ENCODE data around the gene SLC30A4. TPM values are rescaled to one million over a fixed set of nuclear protein-coding genes. Genes with fewer than 3 reads are reported as not detected.

Gene SLC30A4
- total and polyA plus RNA-seq, 9 donors, result 2.5 to 10.9 (median 7.5) TPM

GRCh38 chr15:45489690-45490238 lies 32.8 kb downstream of the SLC30A4 start:
- DNase-seq, result no peak
- no peaks in the 10 kb centered on the region for H3K27me3 ChIP-seq
- intact Hi-C loops (cut with DNase I), result no loop called here
- H3K4me1 ChIP-seq (ENCODE audit: insufficient read depth), result no peaks in the 10 kb centered on the region
- H3K36me3 ChIP-seq, result no peaks in the 10 kb centered on the region
- no peak overlapping the region for H3K4me3 ChIP-seq
- TF ChIP-seq EP300 (IDR thresholded peaks at IDR 0.05) (no peak), CTCF (IDR thresholded peaks at IDR 0.05) (no peak), POLR2A (IDR thresholded peaks at IDR 0.05) (no peak)
- WGBS, 3 donors, result 82 to 92% (median 90%) methylated on average over 1 of the region's 1 CpG
- H3K9me3 ChIP-seq, result no peaks in the 10 kb centered on the region
- H3K27ac ChIP-seq, result no peak overlapping the region

- intact Hi-C loops (cut with DNase I), result no loop called here
- H3K4me3 ChIP-seq, result no peak overlapping the region
- no peak for TF ChIP-seq EP300 (IDR thresholded peaks at IDR 0.05)
- no peak for TF ChIP-seq CTCF (IDR thresholded peaks at IDR 0.05)
- TF ChIP-seq POLR2A (IDR thresholded peaks at IDR 0.05), result no peak
- WGBS, 3 donors, result 91 to 95% (median 91%) methylated on average over 1 of the region's 1 CpG
- no peaks in the 10 kb centered on the region for H3K4me1 ChIP-seq (ENCODE audit: insufficient read depth)
- DNase-seq, result no peak
- H3K9me3 ChIP-seq, result no peaks in the 10 kb centered on the region
- no peak overlapping the region for H3K27ac ChIP-seq
- no peaks in the 10 kb centered on the region for H3K36me3 ChIP-seq
- H3K27me3 ChIP-seq, result no peaks in the 10 kb centered on the region
Observed at GRCh38 chr15:45486317-45486716, 36.2 kb downstream of the SLC30A4 start.

GRCh38 chr15:45481135-45481534 lies 41.4 kb downstream of the SLC30A4 start:
- TF ChIP-seq EP300 (IDR thresholded peaks at IDR 0.05) (no peak), CTCF (IDR thresholded peaks at IDR 0.05) (no peak), POLR2A (IDR thresholded peaks at IDR 0.05) (no peak)
- intact Hi-C loops (cut with DNase I), result no loop called here
- WGBS, 3 donors, result 69 to 79% (median 75%) methylated on average over 2 of the region's 2 CpGs
- Histone ChIP-seq H3K4me1 (ENCODE audit: insufficient read depth) (no peaks in the 10 kb centered on the region), H3K4me3 (no peak overlapping the region), H3K27me3 (no peaks in the 10 kb centered on the region), H3K27ac (no peak overlapping the region), H3K9me3 (no peaks in the 10 kb centered on the region), H3K36me3 (no peaks in the 10 kb centered on the region)
- no peak for DNase-seq

- H3K4me3 ChIP-seq, result no peak overlapping the region
- no peak for DNase-seq
- intact Hi-C loops (cut with DNase I), result no loop called here
- no peak overlapping the region for H3K27ac ChIP-seq
- H3K4me1 ChIP-seq (ENCODE audit: insufficient read depth), result no peaks in the 10 kb centered on the region
- H3K36me3 ChIP-seq, result no peaks in the 10 kb centered on the region
- 59 to 65% (median 61%) methylated on average over 3 of the region's 3 CpGs for WGBS, 3 donors
- TF ChIP-seq CTCF (IDR thresholded peaks at IDR 0.05) (no peak), EP300 (IDR thresholded peaks at IDR 0.05) (no peak), POLR2A (IDR thresholded peaks at IDR 0.05) (no peak)
- H3K9me3 ChIP-seq, result no peaks in the 10 kb centered on the region
- H3K27me3 ChIP-seq, result no peaks in the 10 kb centered on the region
Observed at GRCh38 chr15:45476410-45476809, 46.1 kb downstream of the SLC30A4 start.
